ENCODE measurements around the gene MAGEA9.

GRCh38 chrX:149804102-149804501, 22.4 kb downstream of the MAGEA9 start:
- TF ChIP-seq POLR2AphosphoS5 (IDR thresholded peaks at IDR 0.05) = no peak
- TF ChIP-seq CTCF (IDR thresholded peaks at IDR 0.05 in 8 of 11, conservative IDR thresholded peaks at IDR 0.05 in 3 of 11) = no peak
- no peak for TF ChIP-seq POLR2A (IDR thresholded peaks at IDR 0.05)
